Esophagus squamous epithelium (tissue), 4 donors: ENCODE data around the gene FNIP1.

Experiments used
- CTCF ChIP-seq, 6 experiments: fragments of 450-650 bp in 4 of 6; fragments of 200-600 bp in 2 of 6; sonication (generic) in 2 of 6; IDR thresholded peaks; one replicate each; pipeline ENCODE4 v1.5.1; 2016 to 2019; ENCODE audit warnings: antibody characterized with exemption in 6 of 6, mild to moderate bottlenecking in 4 of 6, moderate library complexity in 4 of 6
- POLR2A ChIP-seq, 4 donors: fragments of 450-650 bp; IDR thresholded peaks; one replicate each; pipeline ENCODE4 v1.6.1; 2017; ENCODE audit warnings: antibody characterized with exemption in 4 of 4, mild to moderate bottlenecking in 4 of 4, moderate library complexity in 3 of 4

GRCh38 chr5:131745155-131745554 lies 51.7 kb downstream of the FNIP1 start:
- no peak for TF ChIP-seq POLR2A (IDR thresholded peaks at IDR 0.05)
- TF ChIP-seq CTCF (IDR thresholded peaks at IDR 0.05), result no peak
